PC-9 (cell line): ENCODE measurements around the gene EPHB2. TPM values are rescaled to one million over a fixed set of nuclear protein-coding genes. Genes with fewer than 3 reads are reported as not detected.

Source experiments
- BruUV-seq: library from RNA; stranded (reverse); fragments of 400-500 nt; replicated peaks from 2 replicates; lab custom pipeline; 2021; lab: Mats Ljungman, UMichigan
- CTCF ChIA-PET: fragments of 300-600 bp; sonication (Branson Sonifier 250); formaldehyde crosslinking; loops from one replicate; lab custom pipeline; 2022; ENCODE audit warnings: antibody characterized with exemption; lab: Charles Lee
- POLR2A ChIA-PET: fragments of 300-600 bp; sonication (Branson Sonifier 250); formaldehyde crosslinking; loops from one replicate; lab custom pipeline; 2022; ENCODE audit warnings: antibody characterized with exemption; ENCODE audit not compliant: unreplicated experiment; lab: Charles Lee
- DNase-seq, 2 experiments: peaks; one replicate each; pipeline versions ENCODE4 v3.0.0 to v3.0.0-alpha.2; 2015 to 2022; ENCODE audit warnings: mixed read lengths in 1 of 2
- H2AFZ ChIP-seq: fragments of 200-600 bp; sonication (generic); 2 replicates; pipeline ENCODE4 v1.8.1; 2017; ENCODE audit warnings: antibody characterized with exemption
- H3F3A ChIP-seq: fragments of 200-600 bp; sonication (generic); 2 replicates; pipeline ENCODE4 v1.8.1; 2017; ENCODE audit warnings: antibody characterized with exemption, mild to moderate bottlenecking, low read depth; ENCODE audit not compliant: insufficient read depth
- H3K27ac ChIP-seq: fragments of 200-600 bp; sonication (generic); 2 replicates; pipeline ENCODE4 v1.6.1; 2016; ENCODE audit warnings: mixed run types
- H3K27me3 ChIP-seq: fragments of 200-600 bp; sonication (generic); 2 replicates; pipeline ENCODE4 v1.6.1; 2016; ENCODE audit warnings: low read depth, mixed run types; ENCODE audit not compliant: insufficient read depth
- H3K36me3 ChIP-seq: fragments of 200-600 bp; sonication (generic); 2 replicates; pipeline ENCODE4 v1.6.1; 2016; ENCODE audit warnings: low read depth, mixed run types
- H3K4me1 ChIP-seq: fragments of 200-600 bp; sonication (generic); replicated peaks from 2 replicates; pipeline ENCODE4 v1.6.1; 2016; ENCODE audit warnings: mixed run types; ENCODE audit not compliant: insufficient read depth
- H3K4me2 ChIP-seq: fragments of 200-600 bp; sonication (generic); 2 replicates; pipeline ENCODE4 v1.6.1; 2017; ENCODE audit warnings: mixed run types
- H3K4me3 ChIP-seq: fragments of 200-600 bp; sonication (generic); 2 replicates; pipeline ENCODE4 v1.6.1; 2016; ENCODE audit warnings: mixed run types
- H3K79me2 ChIP-seq: fragments of 200-600 bp; sonication (generic); 2 replicates; pipeline ENCODE4 v1.6.1; 2017; ENCODE audit warnings: low read depth, mixed run types
- H3K9me2 ChIP-seq: fragments of 200-600 bp; sonication (generic); 2 replicates; pipeline ENCODE4 v1.8.1; 2017; ENCODE audit warnings: mild to moderate bottlenecking; ENCODE audit not compliant: insufficient read depth
- H3K9me3 ChIP-seq: fragments of 200-600 bp; sonication (generic); 2 replicates; pipeline ENCODE4 v1.8.1; 2016; ENCODE audit warnings: low read depth; ENCODE audit not compliant: insufficient read depth
- H4K20me1 ChIP-seq: fragments of 200-600 bp; sonication (generic); 2 replicates; pipeline ENCODE4 v1.8.1; 2017; ENCODE audit not compliant: insufficient read depth
- EZH2 ChIP-seq: fragments of 200-600 bp; sonication (generic); IDR thresholded peaks from 2 replicates; pipeline ENCODE4 v1.8.0; 2017; ENCODE audit warnings: antibody characterized with exemption, low read depth
- intact Hi-C: fragments of 100-400 bp; cut with micrococcal nuclease; formaldehyde crosslinking; loops from one replicate; pipeline ENCODE4 v1.10.0; 2022; ENCODE audit not compliant: unreplicated experiment
- total RNA-seq: library from RNA; stranded (reverse); gene quantifications from 2 replicates; pipeline ENCODE4 v1.2.3, GENCODE V29; 2021
- TF ChIP-seq, protein P1 (sequence below): fragments of 200-600 bp; sonication (generic); conservative IDR thresholded peaks from 2 replicates; pipeline ENCODE4 v1.6.1; 2017; ENCODE audit warnings: mixed run types, antibody characterized with exemption, mild to moderate bottlenecking, moderate library complexity

Gene EPHB2
- total RNA-seq, 1 experiment from 2014 or later: 26.7 TPM

DNA sequence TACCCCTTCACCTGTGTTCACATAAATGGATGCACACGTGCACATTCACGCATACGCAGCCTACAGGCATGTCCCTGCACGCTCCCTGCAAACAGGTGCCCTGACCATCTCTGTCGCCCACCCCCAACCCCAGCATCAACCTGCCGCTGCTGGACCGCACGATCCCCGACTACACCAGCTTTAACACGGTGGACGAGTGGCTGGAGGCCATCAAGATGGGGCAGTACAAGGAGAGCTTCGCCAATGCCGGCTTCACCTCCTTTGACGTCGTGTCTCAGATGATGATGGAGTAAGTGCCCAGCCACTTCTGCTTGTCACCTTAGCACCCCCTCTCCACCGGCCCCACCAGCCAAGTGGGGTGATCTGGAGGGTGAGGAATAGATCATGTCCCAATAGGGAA lies 201.7 kb downstream of the EPHB2 start:
- ChIA-PET POLR2A (no interaction called here), CTCF (no interaction called here)
- DNase-seq: no peak
- Histone ChIP-seq H3F3A (no peaks in the 10 kb centered on the region), H3K27me3 (no peaks in the 10 kb centered on the region), H3K36me3 (no peaks in the 10 kb centered on the region), H3K9me2 (no peaks in the 10 kb centered on the region), H3K27ac (no peak overlapping the region), H3K4me3 (no peak overlapping the region), H3K79me2 (no peaks in the 10 kb centered on the region), H2AFZ (no peak overlapping the region), H3K4me2 (no peak overlapping the region), H3K9me3 (no peaks in the 10 kb centered on the region), H3K4me1 (no peaks in the 10 kb centered on the region), H4K20me1 (no peaks in the 10 kb centered on the region)
- no peak for TF ChIP-seq EZH2
- TF ChIP-seq, protein P1, sequence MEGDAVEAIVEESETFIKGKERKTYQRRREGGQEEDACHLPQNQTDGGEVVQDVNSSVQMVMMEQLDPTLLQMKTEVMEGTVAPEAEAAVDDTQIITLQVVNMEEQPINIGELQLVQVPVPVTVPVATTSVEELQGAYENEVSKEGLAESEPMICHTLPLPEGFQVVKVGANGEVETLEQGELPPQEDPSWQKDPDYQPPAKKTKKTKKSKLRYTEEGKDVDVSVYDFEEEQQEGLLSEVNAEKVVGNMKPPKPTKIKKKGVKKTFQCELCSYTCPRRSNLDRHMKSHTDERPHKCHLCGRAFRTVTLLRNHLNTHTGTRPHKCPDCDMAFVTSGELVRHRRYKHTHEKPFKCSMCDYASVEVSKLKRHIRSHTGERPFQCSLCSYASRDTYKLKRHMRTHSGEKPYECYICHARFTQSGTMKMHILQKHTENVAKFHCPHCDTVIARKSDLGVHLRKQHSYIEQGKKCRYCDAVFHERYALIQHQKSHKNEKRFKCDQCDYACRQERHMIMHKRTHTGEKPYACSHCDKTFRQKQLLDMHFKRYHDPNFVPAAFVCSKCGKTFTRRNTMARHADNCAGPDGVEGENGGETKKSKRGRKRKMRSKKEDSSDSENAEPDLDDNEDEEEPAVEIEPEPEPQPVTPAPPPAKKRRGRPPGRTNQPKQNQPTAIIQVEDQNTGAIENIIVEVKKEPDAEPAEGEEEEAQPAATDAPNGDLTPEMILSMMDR: no peak
- intact Hi-C loops: no loop called here
- BruUV-seq: no TSS peak

DNA sequence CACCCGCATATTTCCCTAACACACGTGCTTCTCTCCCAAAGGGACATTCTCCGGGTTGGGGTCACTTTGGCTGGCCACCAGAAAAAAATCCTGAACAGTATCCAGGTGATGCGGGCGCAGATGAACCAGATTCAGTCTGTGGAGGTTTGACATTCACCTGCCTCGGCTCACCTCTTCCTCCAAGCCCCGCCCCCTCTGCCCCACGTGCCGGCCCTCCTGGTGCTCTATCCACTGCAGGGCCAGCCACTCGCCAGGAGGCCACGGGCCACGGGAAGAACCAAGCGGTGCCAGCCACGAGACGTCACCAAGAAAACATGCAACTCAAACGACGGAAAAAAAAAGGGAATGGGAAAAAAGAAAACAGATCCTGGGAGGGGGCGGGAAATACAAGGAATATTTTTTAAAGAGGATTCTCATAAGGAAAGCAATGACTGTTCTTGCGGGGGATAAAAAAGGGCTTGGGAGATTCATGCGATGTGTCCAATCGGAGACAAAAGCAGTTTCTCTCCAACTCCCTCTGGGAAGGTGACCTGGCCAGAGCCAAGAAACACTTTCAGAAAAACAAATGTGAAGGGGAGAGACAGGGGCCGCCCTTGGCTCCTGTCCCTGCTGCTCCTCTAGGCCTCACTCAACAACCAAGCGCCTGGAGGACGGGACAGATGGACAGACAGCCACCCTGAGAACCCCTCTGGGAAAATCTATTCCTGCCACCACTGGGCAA lies 202.9 kb downstream of the EPHB2 start:
- BruUV-seq: no TSS peak
- POLR2A ChIA-PET: no interaction called here

DNA sequence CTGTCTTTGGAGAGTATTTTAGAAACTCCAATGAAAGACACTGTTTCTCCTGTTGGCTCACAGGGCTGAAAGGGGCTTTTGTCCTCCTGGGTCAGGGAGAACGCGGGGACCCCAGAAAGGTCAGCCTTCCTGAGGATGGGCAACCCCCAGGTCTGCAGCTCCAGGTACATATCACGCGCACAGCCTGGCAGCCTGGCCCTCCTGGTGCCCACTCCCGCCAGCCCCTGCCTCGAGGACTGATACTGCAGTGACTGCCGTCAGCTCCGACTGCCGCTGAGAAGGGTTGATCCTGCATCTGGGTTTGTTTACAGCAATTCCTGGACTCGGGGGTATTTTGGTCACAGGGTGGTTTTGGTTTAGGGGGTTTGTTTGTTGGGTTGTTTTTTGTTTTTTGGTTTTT lies 203.5 kb downstream of the EPHB2 start:
- H2AFZ ChIP-seq: no peak overlapping the region
- H3K4me2 ChIP-seq: no peak overlapping the region
- no peaks in the 10 kb centered on the region for H3F3A ChIP-seq
- no peaks in the 10 kb centered on the region for H3K9me2 ChIP-seq
- no peak overlapping the region for H3K4me3 ChIP-seq
- TF ChIP-seq, protein P1: no peak
- TF ChIP-seq EZH2: no peak
- no TSS peak for BruUV-seq
- H3K79me2 ChIP-seq: no peaks in the 10 kb centered on the region
- intact Hi-C loops: no loop called here
- H3K27me3 ChIP-seq: no peaks in the 10 kb centered on the region
- no peaks in the 10 kb centered on the region for H3K36me3 ChIP-seq
- ChIA-PET CTCF (no interaction called here), POLR2A (no interaction called here)
- H3K27ac ChIP-seq: no peak overlapping the region
- H3K4me1 ChIP-seq: no peaks in the 10 kb centered on the region
- H4K20me1 ChIP-seq: no peaks in the 10 kb centered on the region
- H3K9me3 ChIP-seq: no peaks in the 10 kb centered on the region
- no peak for DNase-seq

More for the DNA sequence above, 202.9 kb downstream of the EPHB2 start:
- H3K9me2 ChIP-seq: no peaks in the 10 kb centered on the region
- H3K79me2 ChIP-seq: no peaks in the 10 kb centered on the region
- no peak overlapping the region for H3K4me2 ChIP-seq
- CTCF ChIA-PET: no interaction called here
- H4K20me1 ChIP-seq: no peaks in the 10 kb centered on the region
- TF ChIP-seq EZH2: no peak
- TF ChIP-seq, protein P1: no peak
- H3K4me1 ChIP-seq: no peaks in the 10 kb centered on the region
- intact Hi-C loops: no loop called here
- DNase-seq: no peak
- H3K4me3 ChIP-seq: no peak overlapping the region
- no peaks in the 10 kb centered on the region for H3K27me3 ChIP-seq
- H3K36me3 ChIP-seq: no peaks in the 10 kb centered on the region
- H3K9me3 ChIP-seq: no peaks in the 10 kb centered on the region
- no peak overlapping the region for H2AFZ ChIP-seq
- no peak overlapping the region for H3K27ac ChIP-seq
- no peaks in the 10 kb centered on the region for H3F3A ChIP-seq
